AG09309 (cell line): Measurements from ENCODE around the gene SIGLEC5.

Source experiments
- DNase-seq: peaks from one replicate; pipeline ENCODE4 v3.0.0-alpha.2; 2010; ENCODE audit warnings: low read depth
- H3K4me3 ChIP-seq: 2 replicates; pipeline ENCODE4 v1.5.1; 2011; ENCODE audit warnings: mild to moderate bottlenecking, low read depth, low read length, moderate library complexity; ENCODE audit not compliant: control insufficient read depth
- TF ChIP-seq, protein P1 (sequence below): IDR thresholded peaks from 2 replicates; pipeline ENCODE4 v1.5.1; 2011; ENCODE audit warnings: mild to moderate bottlenecking, low read depth, low read length, inconsistent platforms; ENCODE audit not compliant: insufficient read depth, control insufficient read depth; ENCODE audit errors: missing control alignments

Gene SIGLEC5

DNA sequence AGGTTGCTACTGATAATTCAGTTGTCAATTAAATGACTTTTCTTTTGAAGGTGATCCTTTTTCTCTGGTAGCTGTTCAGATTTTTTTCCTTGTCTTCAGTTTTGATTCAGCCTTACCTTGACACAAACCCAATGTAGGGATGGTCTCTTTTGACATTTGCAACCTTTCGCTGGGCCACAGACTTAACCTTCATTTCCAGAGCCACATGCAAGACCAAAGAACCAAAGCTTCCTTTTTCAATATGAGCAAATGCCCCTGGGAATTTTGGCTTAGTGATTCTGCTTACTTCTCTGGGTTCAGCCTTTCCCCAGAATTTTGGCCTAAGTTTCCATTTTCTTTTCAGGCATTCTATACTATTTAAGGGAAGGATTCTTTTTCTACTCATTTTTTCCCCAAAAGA lies 19.6 kb downstream of the SIGLEC5 start:
- H3K4me3 ChIP-seq, result no peak overlapping the region
- TF ChIP-seq, protein P1, sequence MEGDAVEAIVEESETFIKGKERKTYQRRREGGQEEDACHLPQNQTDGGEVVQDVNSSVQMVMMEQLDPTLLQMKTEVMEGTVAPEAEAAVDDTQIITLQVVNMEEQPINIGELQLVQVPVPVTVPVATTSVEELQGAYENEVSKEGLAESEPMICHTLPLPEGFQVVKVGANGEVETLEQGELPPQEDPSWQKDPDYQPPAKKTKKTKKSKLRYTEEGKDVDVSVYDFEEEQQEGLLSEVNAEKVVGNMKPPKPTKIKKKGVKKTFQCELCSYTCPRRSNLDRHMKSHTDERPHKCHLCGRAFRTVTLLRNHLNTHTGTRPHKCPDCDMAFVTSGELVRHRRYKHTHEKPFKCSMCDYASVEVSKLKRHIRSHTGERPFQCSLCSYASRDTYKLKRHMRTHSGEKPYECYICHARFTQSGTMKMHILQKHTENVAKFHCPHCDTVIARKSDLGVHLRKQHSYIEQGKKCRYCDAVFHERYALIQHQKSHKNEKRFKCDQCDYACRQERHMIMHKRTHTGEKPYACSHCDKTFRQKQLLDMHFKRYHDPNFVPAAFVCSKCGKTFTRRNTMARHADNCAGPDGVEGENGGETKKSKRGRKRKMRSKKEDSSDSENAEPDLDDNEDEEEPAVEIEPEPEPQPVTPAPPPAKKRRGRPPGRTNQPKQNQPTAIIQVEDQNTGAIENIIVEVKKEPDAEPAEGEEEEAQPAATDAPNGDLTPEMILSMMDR, result no peak
- DNase-seq, result no peak

DNA sequence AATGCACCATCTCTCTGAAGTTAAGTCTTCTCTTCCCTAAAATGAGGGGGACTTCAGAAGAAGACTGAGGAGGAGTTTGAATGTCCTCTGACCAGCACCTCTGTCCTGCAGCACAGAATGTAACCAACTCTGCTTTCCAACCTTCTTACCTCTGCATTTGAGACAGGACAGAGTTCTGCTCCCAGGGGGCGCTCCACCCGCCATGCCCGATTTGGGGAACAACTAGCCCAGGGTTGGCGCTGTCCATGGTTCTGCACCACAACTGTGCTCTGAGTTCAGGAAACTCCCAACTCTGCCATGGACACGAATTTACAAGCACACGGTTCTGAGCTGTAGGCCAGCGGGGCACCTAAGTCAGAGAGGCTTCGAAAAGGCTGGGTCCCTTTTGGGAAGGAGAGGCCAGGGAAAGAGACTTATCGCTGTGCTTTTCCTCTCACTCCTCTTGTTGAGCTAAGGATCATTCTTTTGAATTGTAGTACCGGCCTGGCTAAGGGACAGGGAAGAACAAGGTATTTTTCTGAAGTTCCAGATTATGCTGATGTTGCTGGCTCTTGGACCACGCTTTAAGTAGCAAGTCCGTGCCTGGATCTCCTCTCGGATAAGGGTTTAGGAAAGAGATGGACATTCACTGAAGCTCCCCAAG lies 22.2 kb downstream of the SIGLEC5 start:
- DNase-seq, result peak; percentile 25
- TF ChIP-seq, protein P1, result peak; percentile 88
- H3K4me3 ChIP-seq, result no peak overlapping the region

DNA sequence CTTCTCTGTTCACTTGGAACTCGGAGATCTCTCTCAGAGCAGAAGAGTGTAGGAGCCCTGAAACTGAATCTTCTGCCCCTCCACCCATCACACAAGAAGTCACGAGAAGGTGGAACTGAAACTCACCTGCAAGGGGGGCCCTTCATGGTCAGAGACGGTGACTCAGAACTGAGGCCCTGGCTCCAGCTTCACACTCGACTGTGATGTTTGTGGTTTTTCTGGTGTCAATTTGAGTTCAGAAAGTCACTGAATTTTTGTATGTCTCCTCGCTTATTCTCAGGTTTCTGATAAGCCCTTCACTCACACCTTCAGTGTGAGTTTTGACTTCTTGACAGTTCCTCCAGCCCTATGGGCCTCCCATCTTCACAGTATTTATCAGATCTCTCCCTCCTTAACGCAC lies 23.1 kb downstream of the SIGLEC5 start:
- no peak overlapping the region for H3K4me3 ChIP-seq
- no peak for DNase-seq
- TF ChIP-seq, protein P1, result no peak

DNA sequence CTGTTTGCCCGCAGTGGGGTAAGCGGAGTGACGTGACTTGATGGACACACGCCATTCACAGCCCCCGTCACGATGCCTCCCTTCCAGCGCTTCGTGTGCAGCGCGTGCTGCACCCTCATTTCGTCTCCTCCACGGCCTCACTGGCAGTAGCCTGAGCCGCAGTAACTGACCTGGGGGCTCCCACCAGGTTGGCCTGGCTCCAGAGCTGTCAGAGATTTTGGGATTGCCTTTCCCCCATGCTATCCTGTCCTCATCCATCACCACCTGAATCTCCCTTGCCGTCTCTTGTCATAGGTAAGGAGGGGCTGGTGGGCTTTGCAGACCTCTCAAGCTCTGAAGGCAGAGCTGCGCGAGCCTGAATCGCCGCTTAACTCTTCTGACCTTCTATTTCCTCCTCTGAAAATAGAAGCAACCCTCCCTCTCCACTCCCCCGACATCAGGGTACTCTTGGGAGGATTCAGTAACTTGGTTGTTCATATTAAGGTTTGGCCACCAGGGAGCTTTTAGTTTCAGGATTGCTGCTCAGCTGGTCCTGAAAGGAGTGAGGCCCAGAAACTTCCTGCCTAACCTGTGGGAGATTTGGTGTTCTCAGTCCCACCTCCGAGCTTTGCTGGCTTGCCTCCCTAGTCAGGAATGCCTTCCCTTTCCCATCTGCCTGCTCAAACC lies 27.9 kb downstream of the SIGLEC5 start:
- no peak overlapping the region for H3K4me3 ChIP-seq
- TF ChIP-seq, protein P1, result no peak
- no peak for DNase-seq

DNA sequence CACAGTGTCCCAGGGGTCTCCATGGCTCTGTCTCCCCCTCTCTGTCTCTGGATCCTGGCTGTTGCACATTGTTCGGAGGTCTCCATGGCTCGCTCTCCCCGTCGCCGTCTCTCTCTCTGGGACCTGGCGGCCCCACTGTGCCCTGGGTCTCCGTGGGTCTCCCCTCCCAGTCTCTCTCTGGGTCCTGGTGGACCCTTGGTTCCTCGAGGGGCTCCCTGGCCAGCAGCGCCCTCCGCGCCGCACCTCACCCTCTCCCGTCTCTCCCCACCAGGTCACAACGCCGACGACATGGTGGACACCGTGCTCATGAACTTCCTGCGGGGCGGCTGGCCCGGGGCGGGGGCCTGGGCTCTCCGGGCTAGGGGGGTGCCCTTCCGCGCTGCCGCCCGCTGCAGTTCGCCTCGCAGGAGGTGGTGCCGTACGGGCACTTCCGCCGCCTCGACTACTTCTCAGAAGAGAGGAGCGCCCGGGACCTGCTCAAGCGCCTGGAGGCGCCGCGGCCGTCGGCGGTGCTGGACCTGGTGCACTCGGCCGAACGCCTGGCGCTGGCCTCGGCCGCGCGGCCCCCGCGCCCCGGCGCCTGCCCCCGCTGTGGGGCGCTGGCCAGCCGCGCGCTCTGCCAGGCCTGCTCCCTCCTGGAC lies 29.1 kb downstream of the SIGLEC5 start:
- no peak for DNase-seq
- TF ChIP-seq, protein P1, result no peak
- no peak overlapping the region for H3K4me3 ChIP-seq

DNA sequence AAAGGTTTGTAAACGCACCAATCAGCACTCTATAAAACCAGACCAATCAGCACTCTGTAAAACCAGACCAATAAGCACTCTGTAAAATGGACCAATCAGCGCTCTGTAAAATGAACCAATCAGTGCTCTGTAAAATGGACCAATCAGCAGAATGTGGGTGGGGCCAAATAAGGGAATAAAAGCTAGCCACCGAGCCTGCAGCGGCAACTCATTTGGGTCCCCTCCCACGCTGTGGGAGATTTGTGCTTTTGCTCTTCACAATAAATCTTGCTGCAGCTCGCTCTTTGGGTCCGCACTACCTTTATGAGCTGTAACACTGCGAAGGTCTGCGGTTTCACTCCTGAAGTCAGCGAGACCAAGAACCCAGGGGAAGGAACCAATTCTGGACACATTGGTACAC lies 31.1 kb downstream of the SIGLEC5 start:
- TF ChIP-seq, protein P1, result no peak
- no peak for DNase-seq
- H3K4me3 ChIP-seq, result no peak overlapping the region
